Fibroblast of peridontal ligament (primary cell): ENCODE results near the gene TECPR2.

Experiments used
- DNase-seq: peaks from one replicate; pipeline ENCODE4 v3.0.0-alpha.2; 2010; ENCODE audit errors: extremely low read depth

TECPR2 gene

GRCh38 chr14:102471921-102472790 lies 109.4 kb downstream of the TECPR2 start:
- no peak for DNase-seq

GRCh38 chr14:102472791-102473150 lies 110.0 kb downstream of the TECPR2 start:
- DNase-seq: no peak

- DNase-seq: peak; percentile 8
Measured at GRCh38 chr14:102473559-102473958, 110.8 kb downstream of the TECPR2 start.

- peak; percentile 12 for DNase-seq
Measured at GRCh38 chr14:102474934-102475333, 112.2 kb downstream of the TECPR2 start.

- no peak for DNase-seq
Measured at GRCh38 chr14:102479107-102479506, 116.4 kb downstream of the TECPR2 start.

- no peak for DNase-seq
Measured at GRCh38 chr14:102479777-102480176, 117.0 kb downstream of the TECPR2 start.

- DNase-seq: no peak
Measured at GRCh38 chr14:102481371-102481770, 118.6 kb downstream of the TECPR2 start.

- no peak for DNase-seq
Measured at GRCh38 chr14:102481791-102482238, 119.1 kb downstream of the TECPR2 start.

- no peak for DNase-seq
Measured at GRCh38 chr14:102484316-102484715, 121.6 kb downstream of the TECPR2 start.

GRCh38 chr14:102485693-102486512 lies 123.2 kb downstream of the TECPR2 start:
- DNase-seq: no peak

GRCh38 chr14:102486513-102487203 lies 123.9 kb downstream of the TECPR2 start:
- DNase-seq: no peak

- no peak for DNase-seq
Measured at GRCh38 chr14:102487204-102487577, 124.5 kb downstream of the TECPR2 start.

GRCh38 chr14:102490456-102490855 lies 127.7 kb downstream of the TECPR2 start:
- no peak for DNase-seq

- no peak for DNase-seq
Measured at GRCh38 chr14:102491366-102491765, 128.6 kb downstream of the TECPR2 start.

- DNase-seq: no peak
Measured at GRCh38 chr14:102491786-102492530, 129.2 kb downstream of the TECPR2 start.

GRCh38 chr14:102492531-102492910 lies 129.8 kb downstream of the TECPR2 start:
- no peak for DNase-seq

GRCh38 chr14:102493096-102493495 lies 130.4 kb downstream of the TECPR2 start:
- no peak for DNase-seq

GRCh38 chr14:102493585-102493984 lies 130.8 kb downstream of the TECPR2 start:
- no peak for DNase-seq

GRCh38 chr14:102495491-102496330 lies 133.0 kb downstream of the TECPR2 start:
- no peak for DNase-seq

GRCh38 chr14:102496331-102496691 lies 133.6 kb downstream of the TECPR2 start:
- no peak for DNase-seq
